Stomach smooth muscle (tissue), 2 donors: Measurements from ENCODE around the gene OR2F2.

Experiments
- H3K27ac ChIP-seq: one replicate; pipeline ENCODE4 v1.7.0; 2013; ENCODE audit warnings: mild to moderate bottlenecking, low read length, inconsistent platforms
- H3K27me3 ChIP-seq, 2 donors: one replicate each; pipeline ENCODE4 v1.7.0; 2013; ENCODE audit warnings: low read length in 2 of 2; ENCODE audit not compliant: insufficient read depth in 2 of 2, control insufficient read depth in 1 of 2
- H3K36me3 ChIP-seq, 2 donors: one replicate each; pipeline ENCODE4 v1.7.0; 2013; ENCODE audit warnings: low read length in 2 of 2; ENCODE audit not compliant: control insufficient read depth in 2 of 2, insufficient read depth in 2 of 2
- H3K4me1 ChIP-seq: one replicate; pipeline ENCODE4 v1.7.0; 2013; ENCODE audit warnings: low read length; ENCODE audit not compliant: control insufficient read depth, insufficient read depth
- H3K4me3 ChIP-seq, 2 donors: one replicate each; pipeline ENCODE4 v1.7.0; 2013; ENCODE audit warnings: low read length in 2 of 2
- H3K9ac ChIP-seq, 2 donors: one replicate each; pipeline ENCODE4 v1.7.0; 2013; ENCODE audit warnings: low read length in 2 of 2, mild to moderate bottlenecking in 1 of 2
- H3K9me3 ChIP-seq, 2 donors: one replicate each; pipeline ENCODE4 v1.7.0; 2013; ENCODE audit warnings: low read length in 2 of 2; ENCODE audit not compliant: control insufficient read depth in 2 of 2
- donor health status: healthy.
- donor health status: Pancreatic carcinoma.

Gene OR2F2

GRCh38 chr7:143914938-143915652 lies 19.9 kb upstream of the OR2F2 start:
- no peak overlapping the region for H3K9ac ChIP-seq
- H3K36me3 ChIP-seq = no peaks in the 10 kb centered on the region
- H3K9me3 ChIP-seq = no peaks in the 10 kb centered on the region
- peaks cover 2% of the 10 kb centered on the region for H3K4me1 ChIP-seq
- H3K4me3 ChIP-seq = no peak overlapping the region
- H3K27me3 ChIP-seq = no peaks in the 10 kb centered on the region
- H3K27ac ChIP-seq = no peak overlapping the region

- no peak overlapping the region for H3K9ac ChIP-seq
- no peak overlapping the region for H3K4me3 ChIP-seq
- H3K9me3 ChIP-seq = no peaks in the 10 kb centered on the region
- H3K27me3 ChIP-seq = no peaks in the 10 kb centered on the region
- no peaks in the 10 kb centered on the region for H3K36me3 ChIP-seq
- H3K4me1 ChIP-seq = no peaks in the 10 kb centered on the region
- H3K27ac ChIP-seq = no peak overlapping the region
Observed at GRCh38 chr7:143924851-143925250, 10.2 kb upstream of the OR2F2 start.

- H3K9me3 ChIP-seq = no peaks in the 10 kb centered on the region
- H3K27me3 ChIP-seq = no peaks in the 10 kb centered on the region
- no peaks in the 10 kb centered on the region for H3K4me1 ChIP-seq
- no peak overlapping the region for H3K4me3 ChIP-seq
- no peak overlapping the region for H3K9ac ChIP-seq
- no peak overlapping the region for H3K27ac ChIP-seq
- H3K36me3 ChIP-seq = no peaks in the 10 kb centered on the region
Observed at GRCh38 chr7:143929224-143929920, 5.7 kb upstream of the OR2F2 start.

- H3K27ac ChIP-seq = no peak overlapping the region
- H3K36me3 ChIP-seq = no peaks in the 10 kb centered on the region
- H3K4me3 ChIP-seq = no peak overlapping the region
- H3K9me3 ChIP-seq = no peaks in the 10 kb centered on the region
- H3K4me1 ChIP-seq = no peaks in the 10 kb centered on the region
- H3K9ac ChIP-seq = no peak overlapping the region
- no peaks in the 10 kb centered on the region for H3K27me3 ChIP-seq
Observed at GRCh38 chr7:143931739-143932138, 3.3 kb upstream of the OR2F2 start.

GRCh38 chr7:143936087-143937009 lies 1.3 kb downstream of the OR2F2 start:
- H3K4me3 ChIP-seq = no peak overlapping the region
- H3K9ac ChIP-seq = no peak overlapping the region
- no peaks in the 10 kb centered on the region for H3K36me3 ChIP-seq
- H3K9me3 ChIP-seq = no peaks in the 10 kb centered on the region
- no peaks in the 10 kb centered on the region for H3K4me1 ChIP-seq
- H3K27ac ChIP-seq = no peak overlapping the region
- H3K27me3 ChIP-seq = no peaks in the 10 kb centered on the region

GRCh38 chr7:143938379-143939243 lies 3.6 kb downstream of the OR2F2 start:
- H3K27ac ChIP-seq = no peak overlapping the region
- no peaks in the 10 kb centered on the region for H3K36me3 ChIP-seq
- H3K9ac ChIP-seq = no peak overlapping the region
- no peaks in the 10 kb centered on the region for H3K4me1 ChIP-seq
- H3K4me3 ChIP-seq = no peak overlapping the region
- no peaks in the 10 kb centered on the region for H3K9me3 ChIP-seq
- no peaks in the 10 kb centered on the region for H3K27me3 ChIP-seq

GRCh38 chr7:143945423-143945822 lies 10.4 kb downstream of the OR2F2 start:
- Histone ChIP-seq H3K27me3 (no peaks in the 10 kb centered on the region), H3K27ac (no peak overlapping the region), H3K9ac (no peak overlapping the region)

GRCh38 chr7:143947111-143947510 lies 12.1 kb downstream of the OR2F2 start:
- no peaks in the 10 kb centered on the region for H3K27me3 ChIP-seq
- no peaks in the 10 kb centered on the region for H3K36me3 ChIP-seq

More at GRCh38 chr7:143945423-143945822, 10.4 kb downstream of the OR2F2 start:
- Histone ChIP-seq H3K4me1 (no peaks in the 10 kb centered on the region), H3K4me3 (no peak overlapping the region), H3K36me3 (no peaks in the 10 kb centered on the region), H3K9me3 (no peaks in the 10 kb centered on the region)

GRCh38 chr7:143948733-143949132 lies 13.7 kb downstream of the OR2F2 start:
- Histone ChIP-seq H3K36me3 (no peaks in the 10 kb centered on the region), H3K9ac (no peak overlapping the region)

More at GRCh38 chr7:143947111-143947510, 12.1 kb downstream of the OR2F2 start:
- H3K9me3 ChIP-seq = no peaks in the 10 kb centered on the region
- H3K9ac ChIP-seq = no peak overlapping the region
- H3K4me1 ChIP-seq = no peaks in the 10 kb centered on the region
- no peak overlapping the region for H3K4me3 ChIP-seq
- H3K27ac ChIP-seq = no peak overlapping the region

GRCh38 chr7:143953421-143953820 lies 18.4 kb downstream of the OR2F2 start:
- no peaks in the 10 kb centered on the region for H3K27me3 ChIP-seq
- no peaks in the 10 kb centered on the region for H3K9me3 ChIP-seq
- H3K36me3 ChIP-seq = no peaks in the 10 kb centered on the region
- H3K27ac ChIP-seq = no peak overlapping the region
- H3K4me3 ChIP-seq = no peak overlapping the region
- H3K9ac ChIP-seq = no peak overlapping the region
- no peaks in the 10 kb centered on the region for H3K4me1 ChIP-seq

More at GRCh38 chr7:143948733-143949132, 13.7 kb downstream of the OR2F2 start:
- Histone ChIP-seq H3K4me3 (no peak overlapping the region), H3K27ac (no peak overlapping the region), H3K4me1 (no peaks in the 10 kb centered on the region), H3K27me3 (no peaks in the 10 kb centered on the region), H3K9me3 (no peaks in the 10 kb centered on the region)
